HCT116 (cell line): ENCODE results near the gene BLID. TPM values are rescaled to one million over a fixed set of nuclear protein-coding genes. Genes with fewer than 3 reads are reported as not detected.

ENCODE experiments used
- ATAC-seq: fragments of 200-7000 bp; cut with Tn5 transposase; 2 replicates; pipeline ENCODE4 v1.9.1; 2020; ENCODE audit warnings: mild to moderate bottlenecking, moderate library complexity
- BruUV-seq: library from RNA; stranded (reverse); fragments of 400-500 nt; replicated peaks from 2 replicates; lab custom pipeline; 2021; lab: Mats Ljungman, UMichigan
- CTCF ChIA-PET: fragments of 300-600 bp; sonication (Branson Sonifier 250); formaldehyde crosslinking; loops from one replicate; lab custom pipeline; 2021; ENCODE audit warnings: antibody characterized with exemption; lab: Charles Lee
- POLR2A ChIA-PET: fragments of 300-600, 350-600 bp; sonication (Branson Sonifier 250); formaldehyde crosslinking; loops from one replicate; lab custom pipeline; 2021; ENCODE audit warnings: antibody characterized with exemption; lab: Charles Lee
- RAD21 ChIA-PET, 2 experiments: fragments of 300-600 bp; sonication (Branson Sonifier 250); formaldehyde crosslinking; loops; one replicate each; lab custom pipeline; 2023; ENCODE audit warnings: low total read pairs in 2 of 2; ENCODE audit not compliant: uncharacterized antibody in 2 of 2, unreplicated experiment in 2 of 2, low non-redundant PET in 1 of 2; lab: Charles Lee
- DNase-seq: peaks from one replicate; pipeline ENCODE4 v3.0.0-alpha.2; 2010; ENCODE audit warnings: low read depth, low spot score
- H2AFZ ChIP-seq: fragments of 200-600 bp; shearing (Covaris generic), sonication (generic); 2 replicates; pipeline ENCODE4 v1.6.1; 2017; ENCODE audit warnings: low read depth, mixed run types, mixed read lengths, antibody characterized with exemption, low read length; ENCODE audit not compliant: poor library complexity, severe bottlenecking
- H3K27ac ChIP-seq: 2 replicates; pipeline ENCODE4 v1.5.1; 2012; ENCODE audit warnings: low read depth, low read length
- H3K27me3 ChIP-seq: fragments of 200-600 bp; sonication (generic); 2 replicates; pipeline ENCODE4 v1.6.1; 2016; ENCODE audit warnings: mixed run types, low read length, mixed read lengths; ENCODE audit not compliant: insufficient read depth
- H3K36me3 ChIP-seq, 2 experiments: fragments of 200-500 bp in 1 of 2; fragments of 200-600 bp in 1 of 2; sonication (Bioruptor generic) in 1 of 2; sonication (generic) in 1 of 2; 2 replicates each; pipeline versions ENCODE4 v1.5.1 to v1.6.1; 2014 to 2016; ENCODE audit warnings: low read length in 2 of 2, inconsistent platforms in 1 of 2, mixed read lengths in 1 of 2, mixed run types in 1 of 2; ENCODE audit not compliant: insufficient read depth in 2 of 2, control insufficient read depth in 1 of 2
- H3K4me1 ChIP-seq, 2 experiments: fragments of 200-600 bp in 1 of 2; sonication (generic) in 1 of 2; 2 replicates each; pipeline versions ENCODE4 v1.5.1 to v1.6.1; 2012 to 2017; ENCODE audit warnings: low read length in 2 of 2, inconsistent platforms in 1 of 2, mild to moderate bottlenecking in 1 of 2, mixed read lengths in 1 of 2, mixed run types in 1 of 2, moderate library complexity in 1 of 2; ENCODE audit not compliant: insufficient read depth in 2 of 2, control insufficient read depth in 1 of 2
- H3K4me2 ChIP-seq: fragments of 200-600 bp; sonication (generic); 2 replicates; pipeline ENCODE4 v1.6.1; 2017; ENCODE audit warnings: mixed run types, low read length, mixed read lengths
- H3K4me3 ChIP-seq, 2 experiments: fragments of 200-600 bp in 1 of 2; sonication (generic) in 1 of 2; replicated peaks in 1 of 2; 2 replicates each; pipeline ENCODE4 v1.5.1; 2011 to 2016; ENCODE audit warnings: low read length in 2 of 2, control low read depth in 1 of 2, low read depth in 1 of 2, mild to moderate bottlenecking in 1 of 2, mixed read lengths in 1 of 2, mixed run types in 1 of 2
- H3K79me2 ChIP-seq: fragments of 200-600 bp; sonication (generic); 2 replicates; pipeline ENCODE4 v1.6.1; 2017; ENCODE audit warnings: mild to moderate bottlenecking, mixed run types, low read length, moderate library complexity, mixed read lengths; ENCODE audit not compliant: insufficient read depth
- H3K9ac ChIP-seq: fragments of 200-600 bp; sonication (generic); 2 replicates; pipeline ENCODE4 v1.6.1; 2016; ENCODE audit warnings: low read length, mixed read lengths
- H3K9me2 ChIP-seq: fragments of 200-600 bp; sonication (generic), shearing (Covaris generic); 2 replicates; pipeline ENCODE4 v1.6.1; 2017; ENCODE audit warnings: mixed run types, mild to moderate bottlenecking, moderate library complexity; ENCODE audit not compliant: insufficient read depth
- H3K9me3 ChIP-seq, 2 experiments: fragments of 200-500 bp in 1 of 2; fragments of 200-600 bp in 1 of 2; sonication (Bioruptor generic) in 1 of 2; sonication (generic) in 1 of 2; 2 replicates each; pipeline ENCODE4 v1.6.1; 2014 to 2017; ENCODE audit warnings: low read length in 2 of 2, mixed read lengths in 2 of 2, inconsistent platforms in 1 of 2, low read depth in 1 of 2, mild to moderate bottlenecking in 1 of 2, mixed run types in 1 of 2, moderate library complexity in 1 of 2; ENCODE audit not compliant: control insufficient read depth in 1 of 2, insufficient read depth in 1 of 2
- H4K20me1 ChIP-seq: fragments of 200-600 bp; sonication (generic), shearing (Covaris generic); 2 replicates; pipeline ENCODE4 v1.6.1; 2017; ENCODE audit warnings: mixed run types, mild to moderate bottlenecking, moderate library complexity; ENCODE audit not compliant: insufficient read depth
- CBX3 ChIP-seq: IDR thresholded peaks from 2 replicates; pipeline ENCODE4 v1.6.1; 2012; ENCODE audit warnings: low read depth
- CEBPB ChIP-seq: IDR thresholded peaks from 2 replicates; pipeline ENCODE4 v1.6.1; 2012; ENCODE audit warnings: low read depth
- EGR1 ChIP-seq: IDR thresholded peaks from 2 replicates; pipeline ENCODE4 v1.6.1; 2012; ENCODE audit warnings: low read depth
- EZH2phosphoT487 ChIP-seq: fragments of 200-600 bp; IDR thresholded peaks from 2 replicates; pipeline ENCODE4 v1.6.1; 2018; ENCODE audit warnings: antibody characterized with exemption, borderline replicate concordance
- FOSL1 ChIP-seq: IDR thresholded peaks from 2 replicates; pipeline ENCODE4 v1.6.1; 2012; ENCODE audit warnings: low read depth
- MAX ChIP-seq: IDR thresholded peaks from 2 replicates; pipeline ENCODE4 v1.6.1; 2012
- POLR2A ChIP-seq: IDR thresholded peaks from 2 replicates; pipeline ENCODE4 v1.7.0; 2011; ENCODE audit warnings: borderline replicate concordance; ENCODE audit not compliant: insufficient read depth, insufficient read length; ENCODE audit errors: extremely low read depth
- POLR2AphosphoS5 ChIP-seq: IDR thresholded peaks from 2 replicates; pipeline ENCODE4 v1.6.1; 2011; ENCODE audit warnings: mild to moderate bottlenecking, low read depth, low read length, moderate library complexity
- RAD21 ChIP-seq: IDR thresholded peaks from 2 replicates; pipeline ENCODE4 v1.6.1; 2012; ENCODE audit warnings: low read depth, mild to moderate bottlenecking
- REST ChIP-seq: IDR thresholded peaks from 2 replicates; pipeline ENCODE4 v1.6.1; 2012; ENCODE audit warnings: low read depth
- SIN3A ChIP-seq: IDR thresholded peaks from 2 replicates; pipeline ENCODE4 v1.6.1; 2012; ENCODE audit warnings: low read depth
- SP1 ChIP-seq: IDR thresholded peaks from 2 replicates; pipeline ENCODE4 v1.6.1; 2012; ENCODE audit warnings: low read depth
- SRF ChIP-seq: IDR thresholded peaks from 2 replicates; pipeline ENCODE4 v1.6.1; 2012; ENCODE audit warnings: low read depth
- ZFX ChIP-seq: fragments of 450-650 bp; IDR thresholded peaks from 2 replicates; pipeline ENCODE4 v1.6.1; 2017
- ZNF274 ChIP-seq: fragments of 200-500 bp; sonication (Bioruptor generic); IDR thresholded peaks from 2 replicates; pipeline ENCODE4 v1.6.1; 2014; ENCODE audit warnings: mild to moderate bottlenecking, low read depth, low read length, inconsistent platforms
- intact Hi-C: fragments of 100-400 bp; cut with micrococcal nuclease; formaldehyde crosslinking; loops from 2 replicates; pipeline ENCODE4 v1.10.0; 2022
- total RNA-seq: library from RNA; stranded (reverse); gene quantifications from one replicate; pipeline ENCODE4 v1.2.1, GENCODE V29; 2021; ENCODE audit not compliant: unreplicated experiment
- TF ChIP-seq, protein P1 (sequence below): IDR thresholded peaks from 2 replicates; pipeline ENCODE4 v1.6.1; 2012

Gene BLID
- total RNA-seq, 1 experiment from 2014 or later, result 8.9 TPM

DNA sequence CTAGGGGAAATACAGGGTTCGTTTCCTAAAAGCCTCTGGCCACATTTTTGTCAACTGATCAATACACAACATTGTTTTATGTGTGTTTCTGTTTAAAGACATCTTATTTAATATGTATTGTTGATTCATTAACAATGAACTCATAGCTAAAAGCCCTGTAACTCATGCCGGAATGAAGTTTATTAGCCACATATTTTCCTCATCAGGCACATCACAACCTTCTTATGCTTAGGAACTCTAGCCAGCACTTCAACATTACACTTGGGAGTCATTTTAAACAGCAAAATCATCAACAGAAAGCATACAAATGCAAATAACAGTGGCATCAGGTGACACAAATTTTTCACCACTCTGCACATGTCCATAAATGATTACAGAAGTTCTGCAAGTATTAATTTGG is 15.1 kb upstream of the BLID start:
- BruUV-seq, result no TSS peak
- Histone ChIP-seq H3K27ac (peak overlapping the region; percentile 95), H2AFZ (no peak overlapping the region), H3K9ac (no peak overlapping the region), H3K9me3 (no peaks in the 10 kb centered on the region), H3K9me2 (no peaks in the 10 kb centered on the region), H3K4me2 (no peak overlapping the region), H3K27me3 (no peaks in the 10 kb centered on the region)
- no peak for DNase-seq
- intact Hi-C loops, result no loop called here
- TF ChIP-seq SIN3A, result 0 out of 2 replicates have a peak, but pooled peaks have one; percentile 12
- TF ChIP-seq POLR2AphosphoS5, result no peak
- TF ChIP-seq MAX, result no peak
- TF ChIP-seq SP1, result no peak
- TF ChIP-seq, all 23 proteins: peak for 1
- no peak for ATAC-seq
- CTCF ChIA-PET, result interaction anchor here (0.8 kb wide), 1 partner anchor 23 kb away, joined by 5 read pairs; no protein-coding TSS in a partner anchor
- POLR2A ChIA-PET, result interaction anchor here (0.5 kb wide), 1 partner anchor 23 kb away, joined by 5 read pairs; no protein-coding TSS in a partner anchor
- Histone ChIP-seq H3K36me3 (peaks cover 0 to 56% of the 10 kb centered on the region in 2 experiments; a peak in 2 of 4 replicates), H3K4me1 (peaks cover 90 to 91% of the 10 kb centered on the region in 2 experiments), H3K79me2 (peaks cover 100% of the 10 kb centered on the region), H4K20me1 (no peaks in the 10 kb centered on the region), H3K4me3 (no peak overlapping the region)
- RAD21 ChIA-PET, result no interaction called here

DNA sequence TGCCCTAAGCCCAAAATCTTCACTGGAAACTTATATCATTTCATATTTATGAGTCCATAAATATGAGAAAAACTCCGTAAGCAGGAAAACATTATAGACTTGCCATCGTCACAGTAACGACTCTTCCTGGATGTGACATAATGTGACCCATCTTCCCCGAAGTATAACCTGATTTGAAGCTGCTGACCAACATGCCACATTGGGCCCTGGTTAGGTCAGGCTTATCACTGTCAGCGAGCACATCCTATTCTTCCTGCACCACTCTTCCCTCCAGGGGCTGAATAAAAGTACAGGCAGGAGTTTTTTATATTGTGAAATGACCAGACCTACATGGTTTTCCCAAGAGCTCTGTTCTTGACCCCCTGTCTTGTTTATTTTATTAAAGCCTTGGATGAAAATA is 12.1 kb upstream of the BLID start:
- peaks cover 100% of the 10 kb centered on the region for H3K79me2 ChIP-seq
- POLR2A ChIA-PET, result no interaction called here
- TF ChIP-seq FOSL1 (no peak), RAD21 (no peak), POLR2AphosphoS5 (no peak), CBX3 (no peak), CEBPB (no peak), EZH2phosphoT487 (no peak), POLR2A (no peak), ZFX (no peak), REST (no peak), ZNF274 (no peak), SIN3A (no peak), SRF (no peak), EGR1 (no peak)
- TF ChIP-seq, protein P1, sequence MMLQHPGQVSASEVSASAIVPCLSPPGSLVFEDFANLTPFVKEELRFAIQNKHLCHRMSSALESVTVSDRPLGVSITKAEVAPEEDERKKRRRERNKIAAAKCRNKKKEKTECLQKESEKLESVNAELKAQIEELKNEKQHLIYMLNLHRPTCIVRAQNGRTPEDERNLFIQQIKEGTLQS, result no peak

More for the DNA sequence above, 12.1 kb upstream of the BLID start:
- ChIA-PET RAD21 (no interaction called here), CTCF (interaction anchor here (1.4 to 2.1 kb wide), 2 partner anchors 14 to 20 kb away, joined by 5 to 6 read pairs; no protein-coding TSS in a partner anchor)
- Histone ChIP-seq H3K36me3 (peaks cover 0 to 42% of the 10 kb centered on the region in 2 experiments; a peak in 2 of 4 replicates), H3K4me3 (no peak overlapping the region), H4K20me1 (no peaks in the 10 kb centered on the region), H2AFZ (no peak overlapping the region), H3K27me3 (no peaks in the 10 kb centered on the region), H3K9me3 (no peaks in the 10 kb centered on the region), H3K9ac (no peak overlapping the region), H3K9me2 (no peaks in the 10 kb centered on the region), H3K4me2 (no peak overlapping the region), H3K27ac (peak overlapping the region; percentile 26; the same call in 1 of the 2 replicates), H3K4me1 (peaks cover 75 to 83% of the 10 kb centered on the region in 2 experiments)
- ATAC-seq, result no peak
- intact Hi-C loops, result no loop called here
- DNase-seq, result no peak
- no TSS peak for BruUV-seq
